HEK293T (cell line): ENCODE measurements around the gene SLC22A16.

ENCODE experiments used
- ARNT ChIP-seq: fragments of 450-650 bp; IDR thresholded peaks from 2 replicates; pipeline ENCODE4 v1.6.1; 2017; ENCODE audit warnings: mild to moderate bottlenecking
- BHLHE40 ChIP-seq: fragments of 450-650 bp; IDR thresholded peaks from 2 replicates; pipeline ENCODE4 v1.6.1; 2016; ENCODE audit warnings: mild to moderate bottlenecking, moderate library complexity, borderline replicate concordance
- ELF4 ChIP-seq: fragments of 450-650 bp; IDR thresholded peaks from 2 replicates; pipeline ENCODE4 v1.6.1; 2017; ENCODE audit warnings: antibody characterized with exemption
- FOXM1 ChIP-seq: fragments of 450-650 bp; IDR thresholded peaks from 2 replicates; pipeline ENCODE4 v1.6.1; 2017; ENCODE audit warnings: mild to moderate bottlenecking, borderline replicate concordance
- HDGF ChIP-seq: fragments of 450-650 bp; IDR thresholded peaks from 2 replicates; pipeline ENCODE4 v1.6.1; 2017; ENCODE audit warnings: antibody characterized with exemption, borderline replicate concordance

- TF ChIP-seq FOXM1, result no peak
- no peak for TF ChIP-seq BHLHE40
- TF ChIP-seq HDGF, result no peak
- no peak for TF ChIP-seq ARNT
- no peak for TF ChIP-seq ELF4
These were observed 36.6 kb upstream of the SLC22A16 start for GRCh38 chr6:110512991-110513390.
